IMR-90 (cell line): ENCODE results near the gene EFHD2. TPM values are rescaled to one million over a fixed set of nuclear protein-coding genes. Genes with fewer than 3 reads are reported as not detected.

ENCODE experiments used
- ATAC-seq: fragments of 200-7000 bp; cut with Tn5 transposase; 2 replicates; pipeline ENCODE4 v1.9.1; 2020; ENCODE audit warnings: low read depth, mild to moderate bottlenecking, moderate library complexity
- BruUV-seq: library from RNA; stranded (reverse); fragments of 400-500 nt; replicated peaks from 2 replicates; lab custom pipeline; 2021; lab: Mats Ljungman, UMichigan
- CTCF ChIA-PET: fragments of 300-600 bp; formaldehyde crosslinking; extraction: SDS; loops from one replicate; lab custom pipeline; 2021; ENCODE audit warnings: antibody characterized with exemption; lab: Yijun Ruan, JAX
- POLR2A ChIA-PET: fragments of 300-600 bp; sonication (Branson Sonifier 250); formaldehyde crosslinking; loops from one replicate; lab custom pipeline; 2022; ENCODE audit warnings: antibody characterized with exemption; ENCODE audit not compliant: unreplicated experiment; lab: Charles Lee
- DNase-seq: peaks from one replicate; pipeline ENCODE4 v3.0.0; 2013
- H2AFZ ChIP-seq: replicated peaks from 2 replicates; pipeline ENCODE3; 2013; ENCODE audit warnings: low read length, mild to moderate bottlenecking; ENCODE audit not compliant: poor library complexity
- H2AK5ac ChIP-seq: 2 replicates; pipeline ENCODE4 v1.6.1; 2013; ENCODE audit warnings: low read depth, low read length, inconsistent platforms
- H2AK9ac ChIP-seq: replicated peaks from 2 replicates; pipeline ENCODE3; 2013; ENCODE audit warnings: mild to moderate bottlenecking, low read depth, low read length, moderate library complexity; ENCODE audit not compliant: poor library complexity
- H2BK120ac ChIP-seq: 2 replicates; pipeline ENCODE4 v1.6.1; 2013; ENCODE audit warnings: low read depth, low read length, inconsistent platforms
- H2BK15ac ChIP-seq: 3 replicates; pipeline ENCODE4 v1.6.1; 2013; ENCODE audit warnings: low read depth, low read length, inconsistent platforms
- H2BK20ac ChIP-seq: 2 replicates; pipeline ENCODE4 v1.6.1; 2013; ENCODE audit warnings: low read depth, mild to moderate bottlenecking, inconsistent platforms, low read length, moderate library complexity
- H2BK5ac ChIP-seq: 2 replicates; pipeline ENCODE4 v1.6.1; 2013; ENCODE audit warnings: mild to moderate bottlenecking, low read depth, low read length, inconsistent platforms; ENCODE audit not compliant: poor library complexity, severe bottlenecking
- H3K14ac ChIP-seq: replicated peaks from 2 replicates; pipeline ENCODE4 v1.6.1; 2013; ENCODE audit warnings: low read depth, low read length, inconsistent platforms
- H3K18ac ChIP-seq: 2 replicates; pipeline ENCODE4 v1.6.1; 2013; ENCODE audit warnings: low read depth, low read length, control low read depth
- H3K23ac ChIP-seq: 2 replicates; pipeline ENCODE4 v1.6.1; 2013; ENCODE audit warnings: low read depth, low read length, inconsistent platforms
- H3K27ac ChIP-seq: 2 replicates; pipeline ENCODE4 v1.5.1; 2013; ENCODE audit warnings: mild to moderate bottlenecking, control low read depth, low read length; ENCODE audit not compliant: insufficient read depth
- H3K27me3 ChIP-seq: 2 replicates; pipeline ENCODE4 v1.6.1; 2013; ENCODE audit warnings: low read length; ENCODE audit not compliant: control insufficient read depth, insufficient read depth
- H3K36me3 ChIP-seq: 2 replicates; pipeline ENCODE4 v1.6.1; 2013; ENCODE audit warnings: low read length, mixed read lengths; ENCODE audit not compliant: control insufficient read depth, insufficient read depth
- H3K4ac ChIP-seq: 2 replicates; pipeline ENCODE4 v1.6.1; 2013; ENCODE audit warnings: low read depth, low read length, inconsistent platforms
- H3K4me1 ChIP-seq: 2 replicates; pipeline ENCODE4 v1.6.1; 2013; ENCODE audit warnings: low read length, mixed read lengths; ENCODE audit not compliant: control insufficient read depth, insufficient read depth
- H3K4me2 ChIP-seq: 2 replicates; pipeline ENCODE4 v1.6.1; 2013; ENCODE audit warnings: low read depth, mild to moderate bottlenecking, control low read depth, low read length, moderate library complexity
- H3K4me3 ChIP-seq: 2 replicates; pipeline ENCODE4 v1.5.1; 2013; ENCODE audit warnings: low read depth, mild to moderate bottlenecking, control low read depth, low read length, moderate library complexity; ENCODE audit not compliant: insufficient read depth
- H3K56ac ChIP-seq: 2 replicates; pipeline ENCODE4 v1.6.1; 2013; ENCODE audit warnings: low read length, inconsistent platforms; ENCODE audit not compliant: insufficient read depth; ENCODE audit errors: extremely low read depth
- H3K79me1 ChIP-seq, 2 experiments: 2 replicates each; pipeline ENCODE4 v1.6.1; 2013; ENCODE audit warnings: low read length in 2 of 2, inconsistent platforms in 1 of 2, low read depth in 1 of 2
- H3K9ac ChIP-seq: 2 replicates; pipeline ENCODE4 v1.6.1; 2013; ENCODE audit warnings: low read depth, low read length, control low read depth
- H3K9me1 ChIP-seq: 2 replicates; pipeline ENCODE4 v1.6.1; 2013; ENCODE audit warnings: low read length, inconsistent platforms; ENCODE audit not compliant: insufficient read depth
- H3K9me3 ChIP-seq: 2 replicates; pipeline ENCODE4 v1.6.1; 2013; ENCODE audit warnings: low read length; ENCODE audit not compliant: control insufficient read depth, insufficient read depth
- H4K20me1 ChIP-seq: 2 replicates; pipeline ENCODE4 v1.6.1; 2013; ENCODE audit warnings: low read length, inconsistent platforms; ENCODE audit not compliant: insufficient read depth
- H4K5ac ChIP-seq: 2 replicates; pipeline ENCODE4 v1.6.1; 2013; ENCODE audit warnings: mild to moderate bottlenecking, low read depth, low read length, control low read depth
- H4K8ac ChIP-seq, 2 experiments: 2 replicates each; pipeline ENCODE4 v1.6.1; 2013; ENCODE audit warnings: low read depth in 2 of 2, low read length in 2 of 2, control low read depth in 1 of 2, inconsistent platforms in 1 of 2
- H4K91ac ChIP-seq: 2 replicates; pipeline ENCODE4 v1.6.1; 2013; ENCODE audit warnings: low read depth, low read length, inconsistent platforms; ENCODE audit not compliant: insufficient read depth
- MXI1 ChIP-seq: IDR thresholded peaks from 2 replicates; pipeline ENCODE4 v1.6.1; 2012; ENCODE audit warnings: low read depth, mild to moderate bottlenecking, low read length, moderate library complexity, borderline replicate concordance
- WGBS, 2 experiments: methylation state at CpG; one replicate each; pipeline versions ENCODE4 v1.1.5 to v1.1.7; 2013; ENCODE audit warnings: missing lambda C conversion rate in 2 of 2; ENCODE audit not compliant: insufficient read length in 1 of 2; ENCODE audit errors: extremely low coverage in 2 of 2; 5-methylcytosine and 5-hydroxymethylcytosine counted together
- dilution Hi-C: fragments of 300-500 bp; cut with HindIII; formaldehyde crosslinking; loops from one replicate; pipeline ENCODE4 v1.14.3; 2018; ENCODE audit warnings: low sequenced_read_pairs; ENCODE audit not compliant: unreplicated experiment
- in situ Hi-C: fragments of 300-500 bp; cut with MboI; formaldehyde crosslinking; loops from 3 replicates; pipeline ENCODE4 v1.14.3; 2019; ENCODE audit warnings: low sequenced_read_pairs, inconsistent platforms, mixed read lengths
- intact Hi-C: fragments of 100-400 bp; cut with micrococcal nuclease; formaldehyde crosslinking; loops from 2 replicates; pipeline ENCODE4 v1.10.0; 2022
- polyA plus RNA-seq, 3 experiments: library from polyadenylated mRNA; depleted of rRNA; stranded (reverse); fragments of >200 nt; gene quantifications; 2 replicates each; pipeline ENCODE4 v1.2.3, GENCODE V29; 2012; ENCODE audit warnings: low replicate concordance in 1 of 3
- total RNA-seq: library from RNA; depleted of rRNA; stranded (reverse); fragments of >200 nt; gene quantifications from 2 replicates; pipeline ENCODE4 v1.2.3, GENCODE V29; 2012

EFHD2 gene
- total and polyA plus RNA-seq, 2 of the 4 experiments (the other 2 are of a cell fraction), result 22.6 to 58.9 TPM

DNA sequence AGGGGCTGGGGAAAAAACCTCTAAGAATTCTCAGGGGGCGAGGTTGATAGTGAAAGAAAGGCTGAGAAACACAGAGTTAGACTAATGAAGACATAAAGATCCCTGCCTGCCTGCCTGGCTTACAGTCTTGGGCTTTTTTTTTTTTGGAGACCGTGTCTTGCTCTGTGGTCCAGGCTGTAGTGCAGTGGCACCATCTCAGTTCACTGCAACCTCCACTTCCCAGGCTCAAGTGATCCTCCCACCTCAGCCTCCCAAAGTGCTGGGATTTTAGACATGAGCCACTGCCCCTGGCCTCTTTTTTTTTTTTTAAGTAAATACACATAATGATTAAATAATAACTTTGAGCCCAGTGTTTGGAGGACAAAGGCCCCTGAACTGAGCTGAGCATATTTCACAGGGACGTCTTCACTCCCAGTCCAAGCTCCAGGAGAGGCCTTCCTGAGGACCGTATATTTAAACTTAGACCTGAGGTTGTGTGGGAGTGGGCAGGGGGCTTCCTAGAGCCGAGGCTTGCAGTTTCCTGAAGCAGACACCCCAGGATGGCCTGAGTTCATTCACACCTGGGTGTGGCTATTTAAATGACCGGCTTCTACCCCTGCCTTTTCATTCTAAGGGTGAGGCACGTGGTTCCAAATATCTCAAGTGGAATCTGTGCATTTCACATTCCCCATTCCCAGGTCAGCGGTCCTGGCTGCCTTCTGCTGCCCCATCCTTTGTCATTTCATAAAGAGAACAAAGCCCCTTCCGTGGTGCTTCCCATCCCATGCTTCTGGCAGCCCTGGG, 16.0 kb upstream of the EFHD2 start:
- CTCF ChIA-PET, result no interaction called here
- H3K9me1 ChIP-seq, result no peaks in the 10 kb centered on the region

More for the DNA sequence above, 16.0 kb upstream of the EFHD2 start:
- ATAC-seq, result no peak
- no peak overlapping the region for H2BK5ac ChIP-seq
- H3K36me3 ChIP-seq, result no peaks in the 10 kb centered on the region
- H3K79me1 ChIP-seq, result no peaks in the 10 kb centered on the region
- H3K9ac ChIP-seq, result no peak overlapping the region
- no peak overlapping the region for H2AK9ac ChIP-seq
- no peak for DNase-seq
- 40% methylated on average over 1 of the region's 9 CpGs; no CpG with 5 or more reads in 1 of the 2 experiments for WGBS, 2 experiments
- no peak overlapping the region for H2AK5ac ChIP-seq
- no peaks in the 10 kb centered on the region for H3K9me3 ChIP-seq
- no peak overlapping the region for H4K8ac ChIP-seq
- no peak overlapping the region for H3K27ac ChIP-seq
- H3K23ac ChIP-seq, result no peak overlapping the region
- no peak overlapping the region for H4K91ac ChIP-seq
- H4K5ac ChIP-seq, result no peak overlapping the region
- H3K56ac ChIP-seq, result no peak overlapping the region
- no peak overlapping the region for H2BK20ac ChIP-seq
- no peak overlapping the region for H2BK120ac ChIP-seq
- H3K4ac ChIP-seq, result no peak overlapping the region
- no peak overlapping the region for H2BK15ac ChIP-seq
- BruUV-seq, result no TSS peak
- TF ChIP-seq MXI1, result no peak
- H4K20me1 ChIP-seq, result no peaks in the 10 kb centered on the region
- in situ Hi-C loops, result no loop called here
- no peak overlapping the region for H3K14ac ChIP-seq
- intact Hi-C loops, result no loop called here
- no peaks in the 10 kb centered on the region for H3K4me1 ChIP-seq
- H3K4me3 ChIP-seq, result no peak overlapping the region
- dilution Hi-C loops, result no loop called here
- no peak overlapping the region for H2AFZ ChIP-seq
- no peak overlapping the region for H3K4me2 ChIP-seq
- H3K27me3 ChIP-seq, result peaks cover 9% of the 10 kb centered on the region
- H3K18ac ChIP-seq, result no peak overlapping the region
- POLR2A ChIA-PET, result no interaction called here
